ENCODE results near the gene SERTAD1. TPM values are rescaled to one million over a fixed set of nuclear protein-coding genes. Genes with fewer than 3 reads are reported as not detected.
"Not testable (repeated sequence)": the region's sequence is repeated elsewhere in the genome, so short reads cannot be mapped to it uniquely, and the experiment has no call there.

Gene SERTAD1
- total RNA-seq, 3 donors from 2014 or later = 24.2 to 33.9 (median 33.7) TPM

DNA sequence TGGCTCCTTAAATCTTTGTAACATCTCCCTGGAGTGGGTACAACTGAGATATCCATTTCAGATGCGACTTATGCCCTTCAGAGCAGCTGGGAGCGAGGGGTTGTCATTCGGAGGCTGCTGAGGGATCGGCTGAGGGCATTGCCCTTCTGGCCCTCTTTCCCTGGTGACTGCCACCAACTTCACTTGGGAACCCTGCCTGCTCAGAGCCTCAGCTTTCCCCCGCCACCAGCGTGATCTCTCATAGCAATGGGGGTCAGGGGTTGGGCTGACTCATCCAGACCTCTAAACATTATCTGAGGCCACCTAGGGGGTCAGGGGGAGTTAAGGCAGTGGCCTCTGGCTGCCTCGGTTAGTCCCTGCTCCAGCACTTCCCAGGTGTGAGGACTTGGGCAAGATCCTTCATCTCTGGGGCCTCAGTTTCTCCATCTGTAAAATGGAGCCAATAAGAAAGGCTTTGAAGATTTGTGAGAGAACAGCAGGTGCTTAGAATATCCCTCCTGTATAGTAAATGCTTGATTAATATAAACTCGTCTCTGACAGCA, 13.8 kb downstream of the SERTAD1 start:
- Mint-ChIP-seq H3K36me3 (ENCODE audit: insufficient read depth) (no peaks in the 10 kb centered on the region), H3K27me3 (ENCODE audit: low read depth) (no peaks in the 10 kb centered on the region)

GRCh38 chr19:40411125-40411842, 14.5 kb downstream of the SERTAD1 start:
- no peak for ATAC-seq

More for the DNA sequence above, 13.8 kb downstream of the SERTAD1 start:
- Mint-ChIP-seq H3K4me3 (no peak overlapping the region), H3K4me1 (ENCODE audit: low read depth) (peaks cover 12% of the 10 kb centered on the region), H3K9me3 (no peaks in the 10 kb centered on the region)
- no peak for DNase-seq
- ATAC-seq = no peak

DNA sequence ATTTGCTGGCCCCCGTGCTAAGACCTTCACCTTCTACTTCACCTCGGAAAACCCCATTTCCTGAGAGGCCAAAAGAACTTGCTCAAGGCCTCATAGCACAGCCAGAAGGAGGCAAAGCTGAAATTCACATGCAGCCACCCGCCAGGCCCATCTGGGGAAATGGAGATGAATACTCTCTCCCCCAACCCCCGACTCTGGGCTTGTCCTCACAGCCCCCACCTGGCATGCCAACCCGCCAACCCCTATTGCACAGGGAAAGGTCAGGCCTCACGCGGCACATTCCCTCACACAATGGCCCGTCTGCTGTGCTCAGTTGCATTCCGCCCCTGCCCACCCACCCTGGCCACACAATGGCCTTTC, 15.8 kb downstream of the SERTAD1 start:
- ATAC-seq = no peak
- no peaks in the 10 kb centered on the region for H3K27me3 Mint-ChIP-seq (ENCODE audit: low read depth)
- H3K36me3 Mint-ChIP-seq (ENCODE audit: insufficient read depth) = no peaks in the 10 kb centered on the region
- peaks cover 9% of the 10 kb centered on the region for H3K4me1 Mint-ChIP-seq (ENCODE audit: low read depth)
- DNase-seq = no peak
- H3K4me3 Mint-ChIP-seq = no peak overlapping the region
- H3K9me3 Mint-ChIP-seq = no peaks in the 10 kb centered on the region

More at GRCh38 chr19:40411125-40411842, 14.5 kb downstream of the SERTAD1 start:
- H3K4me3 Mint-ChIP-seq = no peak overlapping the region
- no peaks in the 10 kb centered on the region for H3K9me3 Mint-ChIP-seq
- no peaks in the 10 kb centered on the region for H3K36me3 Mint-ChIP-seq (ENCODE audit: insufficient read depth)
- H3K4me1 Mint-ChIP-seq (ENCODE audit: low read depth) = peaks cover 9% of the 10 kb centered on the region
- DNase-seq = no peak
- no peaks in the 10 kb centered on the region for H3K27me3 Mint-ChIP-seq (ENCODE audit: low read depth)

DNA sequence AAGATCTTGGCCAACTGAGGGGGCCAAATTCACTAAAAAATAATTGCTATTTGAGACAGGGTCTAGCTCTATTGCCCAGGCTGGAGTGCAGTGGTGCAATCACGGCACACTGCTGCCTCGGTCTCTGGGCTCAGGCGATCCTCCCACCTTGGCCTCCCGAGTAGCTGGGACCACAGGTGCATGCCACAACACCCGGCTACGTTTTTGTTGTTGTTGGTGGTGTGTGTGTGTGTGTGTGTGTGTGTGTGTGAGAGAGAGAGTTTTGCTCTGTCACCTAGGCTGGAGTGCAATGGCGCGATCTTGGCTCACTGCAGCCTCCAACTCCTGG, 17.2 kb downstream of the SERTAD1 start:
- ATAC-seq; H3K27me3 Mint-ChIP-seq (ENCODE audit: low read depth); H3K9me3 Mint-ChIP-seq; H3K4me3 Mint-ChIP-seq; H3K36me3 Mint-ChIP-seq (ENCODE audit: insufficient read depth); DNase-seq: not testable (repeated sequence)
- peaks cover 11% of the 10 kb centered on the region for H3K4me1 Mint-ChIP-seq (ENCODE audit: low read depth)

- Mint-ChIP-seq H3K4me3 (no peak overlapping the region), H3K36me3 (ENCODE audit: insufficient read depth) (no peaks in the 10 kb centered on the region), H3K27me3 (ENCODE audit: low read depth) (no peaks in the 10 kb centered on the region), H3K9me3 (no peaks in the 10 kb centered on the region), H3K4me1 (ENCODE audit: low read depth) (peaks cover 15% of the 10 kb centered on the region)
- no peak for ATAC-seq
- no peak for DNase-seq
Measured at GRCh38 chr19:40407714-40408597, 17.8 kb downstream of the SERTAD1 start.

DNA sequence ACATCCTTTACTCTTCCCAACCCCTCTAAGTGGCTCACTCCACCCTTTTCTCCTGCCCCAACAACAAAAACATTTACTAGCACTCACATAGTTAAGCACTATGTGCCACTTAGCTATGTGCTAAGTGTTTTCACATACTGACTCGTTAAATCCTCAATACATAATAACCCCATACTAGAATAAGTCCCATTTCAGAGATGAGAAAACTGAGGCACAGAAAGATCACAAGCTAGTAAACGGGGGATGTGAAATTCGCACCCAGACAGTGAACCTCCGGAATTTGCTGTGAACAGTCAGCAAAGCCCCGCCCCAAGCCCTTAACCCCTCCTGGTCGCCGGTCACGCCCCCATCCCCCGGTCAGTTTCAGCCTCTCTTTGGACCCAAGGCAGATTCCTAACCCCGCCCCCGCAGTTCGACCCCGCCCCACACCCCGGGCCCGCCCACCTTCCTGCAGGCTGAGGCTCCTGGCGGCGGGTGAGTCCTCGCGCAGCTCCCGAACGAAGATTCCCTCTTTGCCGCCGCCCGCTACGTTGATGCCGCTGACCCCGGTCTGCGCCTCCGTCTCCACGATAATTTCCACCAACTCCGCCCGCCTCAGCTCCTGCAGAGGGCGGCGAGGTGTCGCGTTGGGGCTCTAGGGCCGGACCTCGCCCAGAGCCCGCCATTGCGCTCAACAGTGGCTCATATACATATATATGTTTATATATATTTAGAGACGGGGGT, 22.4 kb downstream of the SERTAD1 start:
- Mint-ChIP-seq H3K4me3 (peak overlapping the region; percentile 87), H3K36me3 (ENCODE audit: insufficient read depth) (no peaks in the 10 kb centered on the region), H3K27me3 (ENCODE audit: low read depth) (no peaks in the 10 kb centered on the region), H3K4me1 (ENCODE audit: low read depth) (peaks cover 22% of the 10 kb centered on the region), H3K9me3 (no peaks in the 10 kb centered on the region)
- DNase-seq (peak; percentile 64), ATAC-seq (peak; percentile 53 to 61)

DNA sequence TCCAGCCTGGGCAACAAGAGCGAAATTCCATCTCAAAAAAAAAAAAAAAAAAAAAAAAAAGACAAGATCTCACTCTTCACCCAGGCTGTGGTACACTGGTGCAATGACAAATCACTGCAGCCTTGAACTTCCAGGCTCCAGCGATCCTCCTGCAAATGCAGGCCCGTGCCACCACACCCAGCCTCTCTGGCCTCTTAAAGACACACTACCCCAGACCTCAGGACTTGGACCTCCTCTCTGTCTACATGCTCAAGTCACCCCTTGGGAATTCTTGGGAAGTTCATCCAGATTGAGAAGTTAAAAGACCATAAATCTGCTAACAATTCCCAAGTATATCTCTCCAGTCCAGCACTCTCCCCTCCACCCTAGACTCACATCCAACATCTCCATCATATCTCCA, 25.2 kb downstream of the SERTAD1 start:
- Mint-ChIP-seq H3K27me3 (ENCODE audit: low read depth) (no peaks in the 10 kb centered on the region), H3K4me3 (no peak overlapping the region), H3K36me3 (ENCODE audit: insufficient read depth) (no peaks in the 10 kb centered on the region), H3K9me3 (no peaks in the 10 kb centered on the region), H3K4me1 (ENCODE audit: low read depth) (peaks cover 13% of the 10 kb centered on the region)
- DNase-seq = no peak
- no peak for ATAC-seq

- Mint-ChIP-seq H3K9me3 (no peaks in the 10 kb centered on the region), H3K4me1 (ENCODE audit: low read depth) (peaks cover 11% of the 10 kb centered on the region), H3K4me3 (peak overlapping the region; percentile 37), H3K36me3 (ENCODE audit: insufficient read depth) (no peaks in the 10 kb centered on the region), H3K27me3 (ENCODE audit: low read depth) (no peaks in the 10 kb centered on the region)
- peak; percentile 53 for DNase-seq
- ATAC-seq = peak; percentile 83 to 84
Measured at GRCh38 chr19:40398417-40399131, 27.2 kb downstream of the SERTAD1 start.

DNA sequence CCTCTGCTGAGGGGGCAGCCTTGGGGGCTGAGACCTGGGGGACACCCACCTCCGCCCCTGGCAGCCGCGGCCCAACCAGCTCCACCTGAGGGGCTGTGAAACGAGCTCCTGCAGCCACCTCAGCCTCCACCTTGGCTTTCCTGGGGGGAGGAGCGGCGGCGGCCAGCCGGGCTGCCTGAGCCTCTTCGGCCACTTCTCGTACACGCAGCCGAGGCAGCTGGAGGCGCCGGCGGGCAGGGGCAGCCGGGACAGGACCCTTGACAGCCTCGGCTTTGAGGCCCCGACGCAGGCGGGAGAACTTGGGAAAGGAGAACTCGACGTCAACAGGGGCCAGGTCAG, 28.3 kb downstream of the SERTAD1 start:
- Mint-ChIP-seq H3K27me3 (ENCODE audit: low read depth) (no peaks in the 10 kb centered on the region), H3K36me3 (ENCODE audit: insufficient read depth) (no peaks in the 10 kb centered on the region), H3K4me3 (no peak overlapping the region), H3K4me1 (ENCODE audit: low read depth) (peaks cover 5% of the 10 kb centered on the region), H3K9me3 (no peaks in the 10 kb centered on the region)
- DNase-seq = no peak
- ATAC-seq = no peak

- DNase-seq = no peak
- Mint-ChIP-seq H3K36me3 (ENCODE audit: insufficient read depth) (no peaks in the 10 kb centered on the region), H3K4me3 (no peak overlapping the region), H3K9me3 (no peaks in the 10 kb centered on the region), H3K27me3 (ENCODE audit: low read depth) (no peaks in the 10 kb centered on the region), H3K4me1 (ENCODE audit: low read depth) (peaks cover 5% of the 10 kb centered on the region)
- no peak for ATAC-seq
Measured at GRCh38 chr19:40396886-40397567, 28.8 kb downstream of the SERTAD1 start.

- Mint-ChIP-seq H3K9me3 (no peaks in the 10 kb centered on the region), H3K27me3 (ENCODE audit: low read depth) (no peaks in the 10 kb centered on the region), H3K36me3 (ENCODE audit: insufficient read depth) (no peaks in the 10 kb centered on the region), H3K4me3 (no peak overlapping the region), H3K4me1 (ENCODE audit: low read depth) (peaks cover 5% of the 10 kb centered on the region)
- no peak for ATAC-seq
- DNase-seq = no peak
Measured at GRCh38 chr19:40395956-40396355, 29.8 kb downstream of the SERTAD1 start.

- H3K4me1 Mint-ChIP-seq (ENCODE audit: low read depth) = peaks cover 5% of the 10 kb centered on the region
- H3K36me3 Mint-ChIP-seq (ENCODE audit: insufficient read depth) = no peaks in the 10 kb centered on the region
- ATAC-seq = no peak
- H3K27me3 Mint-ChIP-seq (ENCODE audit: low read depth) = no peaks in the 10 kb centered on the region
- H3K9me3 Mint-ChIP-seq = no peaks in the 10 kb centered on the region
- H3K4me3 Mint-ChIP-seq = no peak overlapping the region
- no peak for DNase-seq
Measured at GRCh38 chr19:40394816-40395210, 31.0 kb downstream of the SERTAD1 start.

GRCh38 chr19:40393894-40394815, 31.6 kb downstream of the SERTAD1 start:
- peaks cover 3% of the 10 kb centered on the region for H3K4me1 Mint-ChIP-seq (ENCODE audit: low read depth)
- ATAC-seq (no peak), DNase-seq (no peak)
- H3K4me3 Mint-ChIP-seq = no peak overlapping the region
- no peaks in the 10 kb centered on the region for H3K27me3 Mint-ChIP-seq (ENCODE audit: low read depth)
- no peaks in the 10 kb centered on the region for H3K36me3 Mint-ChIP-seq (ENCODE audit: insufficient read depth)
- no peaks in the 10 kb centered on the region for H3K9me3 Mint-ChIP-seq
